Activated T-cell treated with anti-CD3 and anti-CD28 coated beads, Interleukin-2, amount 50 U/mL, for 24 hours (primary cell): ENCODE data around the gene MSI1.

Experiments used
- DNase-seq: peaks from one replicate; pipeline ENCODE4 v3.0.0-alpha.2; 2020
- H3K27ac Mint-ChIP-seq: 2 replicates; pipeline ENCODE4 v1.8.0; 2020; ENCODE audit warnings: mild to moderate bottlenecking, mixed read lengths
- H3K27me3 Mint-ChIP-seq: 2 replicates; pipeline ENCODE4 v1.8.0; 2020; ENCODE audit warnings: mixed read lengths
- H3K36me3 Mint-ChIP-seq: 2 replicates; pipeline ENCODE4 v1.8.0; 2020; ENCODE audit warnings: low read depth, mixed read lengths
- H3K4me1 Mint-ChIP-seq: 2 replicates; pipeline ENCODE4 v1.8.0; 2020; ENCODE audit warnings: low read depth, mixed read lengths
- H3K4me3 Mint-ChIP-seq: 2 replicates; pipeline ENCODE4 v1.8.0; 2020; ENCODE audit warnings: mild to moderate bottlenecking, moderate library complexity, mixed read lengths
- H3K9me3 Mint-ChIP-seq: 2 replicates; pipeline ENCODE4 v1.8.0; 2020; ENCODE audit warnings: mixed read lengths

The MSI1 gene

DNA sequence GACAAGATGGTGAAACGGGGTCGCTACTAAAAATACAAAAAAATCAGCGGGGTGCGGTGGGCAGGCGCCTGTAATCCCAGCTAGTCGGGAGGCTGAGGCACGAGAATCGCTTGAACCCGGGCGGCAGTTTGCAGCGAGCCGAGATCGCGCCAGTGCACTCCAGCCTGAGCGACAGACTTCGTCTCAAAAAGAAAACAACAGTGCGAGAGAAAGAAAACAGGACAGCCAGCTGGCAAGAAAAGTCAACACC, 76.6 kb downstream of the MSI1 start:
- H3K27ac Mint-ChIP-seq = no peak overlapping the region
- DNase-seq = no peak
- H3K27me3 Mint-ChIP-seq = no peaks in the 10 kb centered on the region
- H3K4me3 Mint-ChIP-seq = no peak overlapping the region
- H3K4me1 Mint-ChIP-seq = peaks cover 15% of the 10 kb centered on the region
- H3K9me3 Mint-ChIP-seq = no peaks in the 10 kb centered on the region
- H3K36me3 Mint-ChIP-seq = no peaks in the 10 kb centered on the region
